Measurements from ENCODE around the gene RNPS1. TPM values are rescaled to one million over a fixed set of nuclear protein-coding genes. Genes with fewer than 3 reads are reported as not detected.

RNPS1 gene
- total and polyA plus RNA-seq, 9 of the 15 experiments (the other 6 are each of a cell fraction or from before 2014, with no cell fraction given) = 44.9 to 338 (median 202) TPM

GRCh38 chr16:2214719-2214968, 53.3 kb downstream of the RNPS1 start, which contains the start of gene PGP (continued):
- no peak for TF ChIP-seq MAFF (IDR thresholded peaks at IDR 0.05; ENCODE audit: low read length)
- 0 out of 2 replicates have a peak, but pooled peaks have one; percentile 100 for TF ChIP-seq ZNF395 (CRISPR knock-in tag; IDR thresholded peaks at IDR 0.05)
- TF ChIP-seq ZKSCAN3 (CRISPR knock-in tag; IDR thresholded peaks at IDR 0.05) = no peak
- TF ChIP-seq GMEB1 (CRISPR knock-in tag; IDR thresholded peaks at IDR 0.05) = no peak
- no peak for TF ChIP-seq STAT5B (CRISPR knock-in tag; IDR thresholded peaks at IDR 0.05)
- TF ChIP-seq NFIX (CRISPR knock-in tag; IDR thresholded peaks at IDR 0.05; ENCODE audit: low read depth) = no peak
- TF ChIP-seq ZNF512 (tag; IDR thresholded peaks at IDR 0.05) = no peak
- no peak for TF ChIP-seq LCOR (CRISPR knock-in tag; IDR thresholded peaks at IDR 0.05)
- TF ChIP-seq FOXA3 (CRISPR knock-in tag; conservative IDR thresholded peaks at IDR 0.05 in 1 of 2, IDR thresholded peaks at IDR 0.05 in 1 of 2) = no peak
- 0 out of 2 replicates have a peak, but pooled peaks have one; percentile 48 for TF ChIP-seq FOXM1 (IDR thresholded peaks at IDR 0.05; ENCODE audit: low read depth)
- no peak for TF ChIP-seq FOXM1 (CRISPR knock-in tag; IDR thresholded peaks at IDR 0.05; ENCODE audit: low read depth)
- TF ChIP-seq SRSF3 (IDR thresholded peaks at IDR 0.05; ENCODE audit: insufficient read depth, low read length) = no peak
- TF ChIP-seq PYGO2 (tag; IDR thresholded peaks at IDR 0.05) = no peak
- no peak for TF ChIP-seq FOXJ3 (CRISPR knock-in tag; IDR thresholded peaks at IDR 0.05)
- no peak for TF ChIP-seq JUND (IDR thresholded peaks at IDR 0.05; ENCODE audit: borderline replicate concordance, low read depth, low read length)
- TF ChIP-seq JUND (tag; IDR thresholded peaks at IDR 0.05; ENCODE audit: borderline replicate concordance, low read depth, low read length) = no peak
- TF ChIP-seq, protein P1, sequence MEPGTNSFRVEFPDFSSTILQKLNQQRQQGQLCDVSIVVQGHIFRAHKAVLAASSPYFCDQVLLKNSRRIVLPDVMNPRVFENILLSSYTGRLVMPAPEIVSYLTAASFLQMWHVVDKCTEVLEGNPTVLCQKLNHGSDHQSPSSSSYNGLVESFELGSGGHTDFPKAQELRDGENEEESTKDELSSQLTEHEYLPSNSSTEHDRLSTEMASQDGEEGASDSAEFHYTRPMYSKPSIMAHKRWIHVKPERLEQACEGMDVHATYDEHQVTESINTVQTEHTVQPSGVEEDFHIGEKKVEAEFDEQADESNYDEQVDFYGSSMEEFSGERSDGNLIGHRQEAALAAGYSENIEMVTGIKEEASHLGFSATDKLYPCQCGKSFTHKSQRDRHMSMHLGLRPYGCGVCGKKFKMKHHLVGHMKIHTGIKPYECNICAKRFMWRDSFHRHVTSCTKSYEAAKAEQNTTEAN (CRISPR knock-in tag; IDR thresholded peaks at IDR 0.05) = no peak
- TF ChIP-seq, protein P2, sequence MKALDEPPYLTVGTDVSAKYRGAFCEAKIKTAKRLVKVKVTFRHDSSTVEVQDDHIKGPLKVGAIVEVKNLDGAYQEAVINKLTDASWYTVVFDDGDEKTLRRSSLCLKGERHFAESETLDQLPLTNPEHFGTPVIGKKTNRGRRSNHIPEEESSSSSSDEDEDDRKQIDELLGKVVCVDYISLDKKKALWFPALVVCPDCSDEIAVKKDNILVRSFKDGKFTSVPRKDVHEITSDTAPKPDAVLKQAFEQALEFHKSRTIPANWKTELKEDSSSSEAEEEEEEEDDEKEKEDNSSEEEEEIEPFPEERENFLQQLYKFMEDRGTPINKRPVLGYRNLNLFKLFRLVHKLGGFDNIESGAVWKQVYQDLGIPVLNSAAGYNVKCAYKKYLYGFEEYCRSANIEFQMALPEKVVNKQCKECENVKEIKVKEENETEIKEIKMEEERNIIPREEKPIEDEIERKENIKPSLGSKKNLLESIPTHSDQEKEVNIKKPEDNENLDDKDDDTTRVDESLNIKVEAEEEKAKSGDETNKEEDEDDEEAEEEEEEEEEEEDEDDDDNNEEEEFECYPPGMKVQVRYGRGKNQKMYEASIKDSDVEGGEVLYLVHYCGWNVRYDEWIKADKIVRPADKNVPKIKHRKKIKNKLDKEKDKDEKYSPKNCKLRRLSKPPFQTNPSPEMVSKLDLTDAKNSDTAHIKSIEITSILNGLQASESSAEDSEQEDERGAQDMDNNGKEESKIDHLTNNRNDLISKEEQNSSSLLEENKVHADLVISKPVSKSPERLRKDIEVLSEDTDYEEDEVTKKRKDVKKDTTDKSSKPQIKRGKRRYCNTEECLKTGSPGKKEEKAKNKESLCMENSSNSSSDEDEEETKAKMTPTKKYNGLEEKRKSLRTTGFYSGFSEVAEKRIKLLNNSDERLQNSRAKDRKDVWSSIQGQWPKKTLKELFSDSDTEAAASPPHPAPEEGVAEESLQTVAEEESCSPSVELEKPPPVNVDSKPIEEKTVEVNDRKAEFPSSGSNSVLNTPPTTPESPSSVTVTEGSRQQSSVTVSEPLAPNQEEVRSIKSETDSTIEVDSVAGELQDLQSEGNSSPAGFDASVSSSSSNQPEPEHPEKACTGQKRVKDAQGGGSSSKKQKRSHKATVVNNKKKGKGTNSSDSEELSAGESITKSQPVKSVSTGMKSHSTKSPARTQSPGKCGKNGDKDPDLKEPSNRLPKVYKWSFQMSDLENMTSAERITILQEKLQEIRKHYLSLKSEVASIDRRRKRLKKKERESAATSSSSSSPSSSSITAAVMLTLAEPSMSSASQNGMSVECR (CRISPR knock-in tag; IDR thresholded peaks at IDR 0.05) = no peak
- TF ChIP-seq NFXL1 (CRISPR knock-in tag; IDR thresholded peaks at IDR 0.05) = peak; percentile 62; the same call in 1 of the 2 replicates
- no peak for TF ChIP-seq HSF4 (CRISPR knock-in tag; IDR thresholded peaks at IDR 0.05; ENCODE audit: borderline replicate concordance)

All from K562 (cell line).